Heart left ventricle (tissue), 16 donors: ENCODE data around the gene CCDC187. TPM values are rescaled to one million over a fixed set of nuclear protein-coding genes. Genes with fewer than 3 reads are reported as not detected.

ENCODE experiments used
- ATAC-seq, 4 donors: fragments of 200-7000 bp; cut with Tn5 transposase; one replicate each; pipeline ENCODE4 v1.9.1; 2020 to 2022; ENCODE audit warnings: moderate library complexity in 4 of 4, mild to moderate bottlenecking in 3 of 4, moderate number of reproducible peaks in 1 of 4
- DNase-seq, 5 donors: peaks; one replicate each; pipeline ENCODE4 v3.0.0-alpha.2; 2020
- H3K27ac ChIP-seq, 12 donors: fragments of 200-600 bp; sonication (generic) in 4 of 12; one replicate each; pipeline versions ENCODE4 v1.5.0 to v1.8.0; 2016 to 2022; ENCODE audit warnings: mild to moderate bottlenecking in 2 of 12
- H3K27me3 ChIP-seq, 9 donors: fragments of 200-600 bp; sonication (generic) in 2 of 9; one replicate each; pipeline versions ENCODE4 v1.5.1 to v1.8.0; 2016 to 2022; ENCODE audit warnings: mild to moderate bottlenecking in 3 of 9
- H3K36me3 ChIP-seq, 9 donors: fragments of 200-600 bp; sonication (generic) in 2 of 9; one replicate each; pipeline versions ENCODE4 v1.5.0 to v1.8.0; 2018 to 2022; ENCODE audit warnings: mild to moderate bottlenecking in 2 of 9
- H3K4me1 ChIP-seq, 12 donors: fragments of 200-600 bp; sonication (generic) in 4 of 12; one replicate each; pipeline versions ENCODE4 v1.5.0 to v1.8.0; 2016 to 2022; ENCODE audit warnings: mild to moderate bottlenecking in 3 of 12
- H3K4me3 ChIP-seq, 12 donors: fragments of 200-600 bp; sonication (generic) in 4 of 12; one replicate each; pipeline versions ENCODE4 v1.5.0 to v1.8.0; 2017 to 2022; ENCODE audit warnings: mild to moderate bottlenecking in 9 of 12, moderate library complexity in 4 of 12
- H3K9me3 ChIP-seq, 12 donors: fragments of 200-600 bp; sonication (generic) in 4 of 12; one replicate each; pipeline versions ENCODE4 v1.5.0 to v1.8.0; 2016 to 2022; ENCODE audit warnings: mild to moderate bottlenecking in 1 of 12
- CTCF ChIP-seq, 12 donors: fragments of 200-600 bp; sonication (generic) in 4 of 12; IDR thresholded peaks; one replicate each; pipeline versions ENCODE4 v1.5.0 to v1.8.0; 2018 to 2022; ENCODE audit warnings: antibody characterized with exemption in 12 of 12, mild to moderate bottlenecking in 5 of 12
- POLR2A ChIP-seq, 2 donors: fragments of 450-650 bp; IDR thresholded peaks; one replicate each; pipeline ENCODE4 v1.6.1; 2017; ENCODE audit warnings: antibody characterized with exemption in 2 of 2, mild to moderate bottlenecking in 2 of 2, moderate library complexity in 2 of 2
- WGBS, 4 donors: extraction: QIAGEN DNeasy Blood & Tissue Kit in 2 of 4; methylation state at CpG; one replicate each; pipeline versions ENCODE4 v1.1.5 to v1.1.7; 2013 to 2018; 5-methylcytosine and 5-hydroxymethylcytosine counted together
- intact Hi-C, 10 donors: fragments of 100-400 bp; cut with DNase I; formaldehyde crosslinking; loops; one replicate each; pipeline versions ENCODE4 v1.11.1 to v1.14.2; 2022
- polyA plus RNA-seq, 2 donors: library from polyadenylated mRNA; stranded (reverse); fragments of 200-250 nt; gene quantifications; one replicate each; pipeline ENCODE4 v1.2.3, GENCODE V29; 2013
- total RNA-seq, 9 donors: library from RNA; depleted of rRNA in 2 of 9; stranded (reverse); fragments of >200 nt in 2 of 9; fragmentation: NEBNext Ultra II Directional in 3 of 9; extraction: Animal tissue kit (Norgen Biotek cat#: 25700) in 3 of 9; gene quantifications; one replicate each; pipeline versions ENCODE4 v1.1.0 to v1.2.4, GENCODE V29; 2016 to 2023
- donor health status: ischemic (EF 13 %, LVEDD 7.1; RV severe dilation, severe dysfunction).
- donor health status: healthy with polysubstance abuse.
- donor health status: DM: no; HTN: yes; CAD: no.
- donor health status: DM: no; HTN: no; CAD: no.
- donor health status: ischemic (EF 25% LVEDD 6.9; RV normal size, moderate dysfunction).
- donor health status: ischemic (EF 25% LVEDD 5.7; RV mildly dilated, moderate dysfunction).
- donor health status: healthy.
- donor health status: DM: yes; HTN: yes; CAD: no.
- donor health status: ischemic (EF 35%, LVEDD 5.7; RV mildly dilated, moderate dysfunction).
- donor health status: nonischemic (EF 11% LVEDD 7.7; RV severe dilation, severe dysfunction).
- donor health status: DM: yes; HTN: yes; CAD: no.
- donor health status: PGD.
- donor health status: ischemic (EF 29% LVEDD 5.4; RV normal size, mild dysfunction).
- donor health status: nonischemic (EF 23%, LVEDD 6.1; RV moderate dilation, normal function).

CCDC187 gene
- total and polyA plus RNA-seq, 11 donors = 0.04 TPM; not detected in 10

DNA sequence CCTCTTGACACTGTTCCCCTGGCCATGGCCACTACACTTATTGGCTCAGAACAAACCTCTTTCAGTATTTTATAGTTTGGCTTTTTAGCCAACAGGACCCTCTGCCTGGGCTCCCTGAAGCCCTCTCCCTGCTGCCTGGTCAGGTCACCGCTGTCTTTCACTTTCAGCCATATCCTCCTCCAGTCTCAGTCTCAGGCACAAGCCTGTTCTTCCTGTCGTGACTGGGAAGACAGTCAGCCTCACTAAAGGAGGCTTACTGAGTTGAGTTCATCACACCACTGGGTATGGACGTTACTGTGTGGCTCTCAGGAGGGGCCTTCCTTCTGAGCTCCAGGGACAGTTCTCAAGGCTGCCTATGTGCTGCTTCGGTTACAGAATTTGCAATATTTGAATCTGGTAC lies 60.3 kb downstream of the CCDC187 start:
- Histone ChIP-seq H3K27ac (peak overlapping the region in 1 of 12 donors; percentile 48), H3K4me1 (peaks cover 9 to 63% (median 38%) of the 10 kb centered on the region in 12 donors), H3K9me3 (no peaks in the 10 kb centered on the region), H3K36me3 (no peaks in the 10 kb centered on the region), H3K4me3 (no peak overlapping the region), H3K27me3 (no peaks in the 10 kb centered on the region)
- WGBS, 4 donors = 75 to 85% (median 81%) methylated on average over 4 of the region's 4 CpGs
- ATAC-seq = no peak
- intact Hi-C loops = loop anchor here in 2 of 10 donors (5.0 to 10.0 kb wide), 2 partner anchors 279 to 281 kb away; partner anchors contain the start of gene UBAC1 (in 2 of the 2)
- DNase-seq = no peak
- TF ChIP-seq POLR2A (IDR thresholded peaks at IDR 0.05) (no peak), CTCF (IDR thresholded peaks at IDR 0.05) (no peak)

DNA sequence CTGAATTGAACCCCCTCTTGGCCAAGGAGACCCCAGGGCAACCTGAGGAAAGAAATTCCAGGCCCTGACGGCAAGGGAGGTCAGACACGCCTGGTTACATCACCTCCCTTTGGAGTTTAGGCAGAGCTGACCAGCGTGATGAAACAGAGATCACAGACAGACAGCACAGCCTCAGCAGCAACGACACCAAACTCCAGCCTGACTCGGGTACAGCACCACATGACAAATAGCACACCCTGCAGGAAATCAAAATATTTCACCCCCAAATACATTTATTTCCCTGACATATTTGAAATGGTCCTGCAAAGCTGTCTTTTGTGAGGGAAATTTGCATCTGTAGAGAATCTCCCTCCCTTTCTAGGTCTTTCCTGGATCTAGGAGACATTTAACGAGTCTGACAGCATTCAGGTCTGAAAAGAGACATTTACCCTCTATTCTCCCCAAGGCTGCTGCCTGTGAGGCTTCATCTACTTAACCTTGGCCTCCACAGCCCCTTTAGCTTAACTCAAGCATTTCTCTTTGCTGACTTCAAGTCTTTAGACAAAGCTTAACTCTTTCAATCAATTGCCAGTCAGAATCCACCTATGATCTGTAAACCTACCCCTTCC lies 60.9 kb downstream of the CCDC187 start:
- H3K4me1 ChIP-seq = peaks cover 9 to 69% (median 40%) of the 10 kb centered on the region in 12 donors

GRCh38 chr9:136242248-136242647 lies 61.6 kb downstream of the CCDC187 start:
- Histone ChIP-seq H3K27ac (no peak overlapping the region), H3K4me3 (no peak overlapping the region), H3K36me3 (no peaks in the 10 kb centered on the region), H3K27me3 (no peaks in the 10 kb centered on the region), H3K9me3 (no peaks in the 10 kb centered on the region), H3K4me1 (peaks cover 9 to 75% (median 40%) of the 10 kb centered on the region in 12 donors)
- TF ChIP-seq CTCF (IDR thresholded peaks at IDR 0.05) (no peak), POLR2A (IDR thresholded peaks at IDR 0.05) (no peak)
- ATAC-seq (no peak), DNase-seq (no peak)
- intact Hi-C loops = loop anchor here in 2 of 10 donors (5.0 to 10.0 kb wide), 2 partner anchors 277 to 280 kb away; partner anchors contain the start of gene UBAC1 (in 2 of the 2)
- 87 to 94% (median 91%) methylated on average over 8 of the region's 8 CpGs for WGBS, 4 donors

More for the DNA sequence above, 60.9 kb downstream of the CCDC187 start:
- no peak overlapping the region for H3K4me3 ChIP-seq
- no peaks in the 10 kb centered on the region for H3K36me3 ChIP-seq
- no peak overlapping the region for H3K27ac ChIP-seq
- no peak for ATAC-seq
- H3K27me3 ChIP-seq = no peaks in the 10 kb centered on the region
- intact Hi-C loops = loop anchor here in 2 of 10 donors (5.0 to 10.0 kb wide), 2 partner anchors 278 to 281 kb away; partner anchors contain the start of gene UBAC1 (in 2 of the 2)
- H3K9me3 ChIP-seq = no peaks in the 10 kb centered on the region
- TF ChIP-seq CTCF (IDR thresholded peaks at IDR 0.05) (no peak), POLR2A (IDR thresholded peaks at IDR 0.05) (no peak)
- WGBS, 4 donors = 66 to 74% (median 71%) methylated on average over 6 of the region's 6 CpGs
- DNase-seq = no peak

DNA sequence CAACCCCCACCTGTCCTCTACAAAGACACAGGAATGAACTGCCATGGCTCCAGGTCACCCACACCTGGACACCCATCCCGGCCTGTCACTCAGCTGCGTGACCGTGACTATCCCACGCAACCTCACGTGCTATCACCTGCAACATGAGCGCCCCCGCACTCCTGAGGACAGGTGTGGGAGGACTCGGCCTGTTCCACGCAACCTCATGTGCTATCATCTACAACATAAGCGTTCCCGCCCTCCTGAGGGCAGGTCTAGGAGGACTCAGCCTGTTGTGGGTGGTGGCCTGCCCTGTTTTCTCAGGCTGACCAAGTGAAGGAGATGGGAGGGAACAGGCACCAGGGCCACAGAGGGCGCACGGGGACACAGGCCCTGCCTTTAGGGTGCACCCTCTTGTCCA lies 62.4 kb downstream of the CCDC187 start:
- Histone ChIP-seq H3K36me3 (peaks cover 0 to 6% (median 0%) of the 10 kb centered on the region in 9 donors), H3K9me3 (no peaks in the 10 kb centered on the region), H3K4me3 (no peak overlapping the region), H3K27me3 (no peaks in the 10 kb centered on the region), H3K4me1 (peaks cover 9 to 75% (median 40%) of the 10 kb centered on the region in 12 donors), H3K27ac (no peak overlapping the region)
- no peak for ATAC-seq
- DNase-seq = no peak
- WGBS, 4 donors = 95 to 98% (median 97%) methylated on average over 6 to 13 of the region's 13 CpGs
- intact Hi-C loops = loop anchor here in 2 of 10 donors (5.0 to 10.0 kb wide), 2 partner anchors 277 to 279 kb away; partner anchors contain the start of gene UBAC1 (in 2 of the 2)
- TF ChIP-seq POLR2A (IDR thresholded peaks at IDR 0.05) = no peak
- TF ChIP-seq CTCF (IDR thresholded peaks at IDR 0.05) = no peak
